ENCODE results near the gene TGFBR2. TPM values are rescaled to one million over a fixed set of nuclear protein-coding genes. Genes with fewer than 3 reads are reported as not detected.
"Not testable (repeated sequence)": the region's sequence is repeated elsewhere in the genome, so short reads cannot be mapped to it uniquely, and the experiment has no call there.

TGFBR2 gene
- total RNA-seq, 1 experiment from 2014 or later, result 19.4 TPM

DNA sequence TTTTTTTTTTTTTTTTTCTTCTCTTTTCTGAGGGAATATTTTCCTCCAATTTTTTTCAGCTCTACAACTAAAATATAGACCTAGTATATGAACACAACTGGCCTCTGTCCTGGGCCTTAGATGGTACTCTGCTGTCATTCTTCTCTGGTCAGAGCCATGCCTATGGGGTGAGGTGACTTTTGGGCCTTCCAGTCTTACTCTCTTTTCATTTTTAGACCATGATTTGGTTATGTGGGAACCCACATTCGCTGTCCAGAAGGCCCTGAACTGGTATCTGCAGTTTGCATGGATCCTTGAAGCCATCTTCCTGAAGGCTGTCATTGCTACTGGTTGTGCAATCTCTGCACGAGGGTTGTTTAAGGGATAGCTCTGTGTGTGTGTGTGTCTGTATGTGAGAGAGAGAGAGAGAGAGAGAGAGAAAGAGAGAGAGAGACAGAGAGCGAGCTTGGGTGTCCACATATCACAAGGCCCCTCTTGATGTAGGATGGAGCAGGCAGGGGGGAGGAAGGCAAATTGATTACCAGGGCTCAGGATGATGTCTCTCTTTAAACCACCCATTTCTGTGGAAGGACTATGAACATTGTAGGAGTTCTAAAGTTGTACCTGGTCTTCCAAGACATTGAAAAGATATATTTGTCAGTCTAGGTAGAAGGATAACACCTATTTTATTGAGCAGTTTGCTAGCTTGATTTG is 6.9 kb downstream of the TGFBR2 start:
- in situ Hi-C loops (cut with HindIII; ENCODE audit: low pct_unique_long_range_greater_than_20kb, low sequenced_read_pairs), result no loop called here

GRCh38 chr3:30614373-30614772 is 8.0 kb downstream of the TGFBR2 start:
- in situ Hi-C loops (cut with HindIII; ENCODE audit: low pct_unique_long_range_greater_than_20kb, low sequenced_read_pairs), result no loop called here
- no peak for DNase-seq (ENCODE audit: low read depth, low spot score)

More for the DNA sequence above, 6.9 kb downstream of the TGFBR2 start:
- DNase-seq (ENCODE audit: low read depth, low spot score), result no peak

DNA sequence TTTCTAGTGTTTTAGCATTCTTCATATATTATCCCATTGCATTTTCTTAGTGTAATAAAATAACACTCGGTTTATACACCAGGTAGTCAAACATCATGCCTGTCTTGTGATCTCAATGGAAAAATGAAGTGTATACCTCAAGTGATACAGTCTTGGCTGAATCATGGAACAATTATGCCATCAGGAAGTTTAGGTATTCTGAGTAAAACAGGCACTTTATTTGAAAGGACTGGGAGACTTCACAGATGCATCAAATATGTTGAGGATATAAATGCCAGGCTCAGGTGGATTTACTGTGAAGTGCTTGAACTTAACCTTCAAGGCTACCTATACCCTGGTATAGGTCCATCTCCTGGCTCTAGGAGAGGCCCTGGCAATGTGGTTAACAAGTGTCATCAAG is 8.5 kb downstream of the TGFBR2 start:
- DNase-seq (ENCODE audit: low read depth, low spot score), result no peak
- in situ Hi-C loops (cut with HindIII; ENCODE audit: low pct_unique_long_range_greater_than_20kb, low sequenced_read_pairs), result no loop called here

DNA sequence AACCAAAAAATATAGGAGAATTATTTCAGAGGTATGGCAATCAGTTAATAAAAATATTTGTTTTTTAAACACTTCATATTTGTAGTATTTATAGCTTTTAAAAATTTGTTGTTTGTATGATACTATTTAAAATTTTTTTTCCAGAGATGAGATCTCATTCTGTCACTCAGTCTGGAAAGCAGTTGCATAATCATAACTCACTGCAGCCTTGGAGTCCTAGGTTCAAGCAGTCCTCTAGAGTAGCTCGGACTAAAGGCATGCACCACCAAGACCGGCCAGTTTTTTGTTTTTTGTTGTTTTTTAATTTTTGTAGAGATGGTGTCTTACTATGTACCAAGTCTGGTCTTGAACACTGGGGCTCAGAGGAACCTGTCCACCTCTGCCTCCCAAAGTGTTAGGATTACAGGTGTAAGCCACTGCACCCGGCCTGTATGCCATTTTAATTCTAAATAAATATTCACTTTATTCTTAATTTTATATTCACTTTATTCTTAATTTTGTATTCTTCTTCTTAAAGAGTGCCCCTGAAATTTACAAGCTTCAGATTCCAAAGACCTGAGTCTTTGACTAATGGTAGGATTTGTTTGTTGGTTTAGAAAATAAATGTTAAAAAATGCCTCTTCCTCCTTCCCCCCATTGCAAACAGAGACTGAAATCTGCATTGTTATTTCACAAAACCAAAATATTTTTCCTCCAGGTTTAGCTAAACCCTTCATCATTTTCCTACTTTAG is 9.4 kb downstream of the TGFBR2 start:
- in situ Hi-C loops (cut with HindIII; ENCODE audit: low pct_unique_long_range_greater_than_20kb, low sequenced_read_pairs), result no loop called here
- DNase-seq (ENCODE audit: low read depth, low spot score), result no peak

GRCh38 chr3:30616347-30617027 is 10.1 kb downstream of the TGFBR2 start:
- in situ Hi-C loops (cut with HindIII; ENCODE audit: low pct_unique_long_range_greater_than_20kb, low sequenced_read_pairs), result no loop called here

DNA sequence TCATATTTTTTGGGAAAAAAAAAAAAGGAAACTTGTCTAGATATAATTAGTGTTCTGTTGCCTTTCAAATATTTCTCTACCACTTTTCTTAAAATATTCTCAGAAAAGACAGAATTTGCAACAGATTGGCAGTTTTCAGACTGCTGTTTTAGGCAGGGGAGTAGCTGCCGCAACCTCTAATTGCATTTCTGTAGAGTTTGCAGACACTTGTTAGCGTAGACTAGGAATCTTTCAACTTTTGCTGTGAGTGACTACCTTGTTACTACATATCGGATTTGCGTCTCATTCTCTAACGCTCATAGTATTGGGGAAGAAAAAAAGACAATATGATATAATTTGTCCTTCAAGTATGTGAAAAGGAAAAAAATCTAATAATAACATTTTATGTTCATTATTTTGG is 10.7 kb downstream of the TGFBR2 start:
- no peak for DNase-seq (ENCODE audit: low read depth, low spot score)
- in situ Hi-C loops (cut with HindIII; ENCODE audit: low pct_unique_long_range_greater_than_20kb, low sequenced_read_pairs), result no loop called here

More at GRCh38 chr3:30616347-30617027, 10.1 kb downstream of the TGFBR2 start:
- no peak for DNase-seq (ENCODE audit: low read depth, low spot score)

- DNase-seq (ENCODE audit: low read depth, low spot score), result no peak
- in situ Hi-C loops (cut with HindIII; ENCODE audit: low pct_unique_long_range_greater_than_20kb, low sequenced_read_pairs), result no loop called here
Observed at GRCh38 chr3:30617653-30618052, 11.3 kb downstream of the TGFBR2 start.

GRCh38 chr3:30618526-30618925 is 12.1 kb downstream of the TGFBR2 start:
- in situ Hi-C loops (cut with HindIII; ENCODE audit: low pct_unique_long_range_greater_than_20kb, low sequenced_read_pairs), result no loop called here
- no peak for DNase-seq (ENCODE audit: low read depth, low spot score)

- no peak for DNase-seq (ENCODE audit: low read depth, low spot score)
- in situ Hi-C loops (cut with HindIII; ENCODE audit: low pct_unique_long_range_greater_than_20kb, low sequenced_read_pairs), result no loop called here
Observed at GRCh38 chr3:30619318-30619717, 12.9 kb downstream of the TGFBR2 start.

GRCh38 chr3:30620402-30621360 is 14.3 kb downstream of the TGFBR2 start:
- in situ Hi-C loops (cut with HindIII; ENCODE audit: low pct_unique_long_range_greater_than_20kb, low sequenced_read_pairs), result no loop called here
- no peak for DNase-seq (ENCODE audit: low read depth, low spot score)

DNA sequence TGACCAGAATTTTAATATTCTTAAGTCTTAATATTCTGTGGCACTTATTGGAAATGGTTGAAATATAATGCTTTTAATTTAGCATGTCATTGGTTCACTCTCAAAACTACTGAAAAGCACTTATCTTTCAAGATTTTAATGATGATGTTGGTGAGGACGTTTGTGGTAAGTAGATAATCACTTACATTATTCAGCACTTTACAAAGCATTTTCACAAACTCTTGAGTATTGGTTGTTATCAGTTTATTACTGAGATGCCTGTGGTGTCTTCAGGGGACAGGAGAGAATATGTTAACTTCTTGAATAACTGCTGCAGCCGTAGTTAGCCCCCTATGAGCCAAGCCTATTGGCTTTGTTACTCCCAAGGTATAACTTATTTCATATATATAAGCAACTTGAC is 15.2 kb downstream of the TGFBR2 start:
- in situ Hi-C loops (cut with HindIII; ENCODE audit: low pct_unique_long_range_greater_than_20kb, low sequenced_read_pairs), result no loop called here
- no peak for DNase-seq (ENCODE audit: low read depth, low spot score)

GRCh38 chr3:30622047-30622545 is 15.7 kb downstream of the TGFBR2 start:
- no peak for DNase-seq (ENCODE audit: low read depth, low spot score)

GRCh38 chr3:30622790-30623189 is 16.4 kb downstream of the TGFBR2 start:
- in situ Hi-C loops (cut with HindIII; ENCODE audit: low pct_unique_long_range_greater_than_20kb, low sequenced_read_pairs), result no loop called here
- no peak for DNase-seq (ENCODE audit: low read depth, low spot score)

More at GRCh38 chr3:30622047-30622545, 15.7 kb downstream of the TGFBR2 start:
- in situ Hi-C loops (cut with HindIII; ENCODE audit: low pct_unique_long_range_greater_than_20kb, low sequenced_read_pairs), result no loop called here

- in situ Hi-C loops (cut with HindIII; ENCODE audit: low pct_unique_long_range_greater_than_20kb, low sequenced_read_pairs), result no loop called here
Observed at GRCh38 chr3:30623351-30623750, 16.9 kb downstream of the TGFBR2 start.

DNA sequence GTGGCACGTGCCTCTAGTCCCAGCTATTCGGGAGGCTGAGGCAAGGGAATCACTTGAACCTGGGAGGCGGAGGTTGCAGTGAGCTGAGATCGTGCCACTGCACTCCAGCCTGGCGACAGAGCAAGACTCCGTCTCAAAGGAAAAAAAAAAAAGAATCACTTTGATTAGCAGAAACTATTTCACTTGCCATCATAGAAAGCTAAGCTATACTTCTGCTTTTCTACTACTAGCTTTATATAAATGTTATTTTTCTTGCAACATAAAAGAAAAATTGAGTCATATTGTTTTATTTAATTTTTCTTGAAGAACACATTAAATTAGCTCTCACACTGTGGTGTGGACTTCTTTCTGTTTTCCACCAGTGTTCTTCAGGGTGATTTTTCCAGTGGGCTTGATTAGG is 18.1 kb downstream of the TGFBR2 start:
- in situ Hi-C loops (cut with HindIII; ENCODE audit: low pct_unique_long_range_greater_than_20kb, low sequenced_read_pairs); DNase-seq (ENCODE audit: low read depth, low spot score): not testable (repeated sequence)

More at GRCh38 chr3:30623351-30623750, 16.9 kb downstream of the TGFBR2 start:
- DNase-seq (ENCODE audit: low read depth, low spot score), result no peak

GRCh38 chr3:30625541-30626438 is 19.4 kb downstream of the TGFBR2 start:
- in situ Hi-C loops (cut with HindIII; ENCODE audit: low pct_unique_long_range_greater_than_20kb, low sequenced_read_pairs), result no loop called here
- no peak for DNase-seq (ENCODE audit: low read depth, low spot score)
